Embryonic facial prominence (tissue), 1 donor: ENCODE results near the gene IFITM10.

Experiments used
- DNase-seq: peaks from one replicate; pipeline ENCODE4 v3.0.0-alpha.2; 2016; ENCODE audit errors: extremely low spot score

Gene IFITM10

GRCh38 chr11:1740786-1741530 lies 9.4 kb downstream of the IFITM10 start:
- no peak for DNase-seq

- no peak for DNase-seq
Observed at GRCh38 chr11:1739576-1739975, 10.8 kb downstream of the IFITM10 start.

DNA sequence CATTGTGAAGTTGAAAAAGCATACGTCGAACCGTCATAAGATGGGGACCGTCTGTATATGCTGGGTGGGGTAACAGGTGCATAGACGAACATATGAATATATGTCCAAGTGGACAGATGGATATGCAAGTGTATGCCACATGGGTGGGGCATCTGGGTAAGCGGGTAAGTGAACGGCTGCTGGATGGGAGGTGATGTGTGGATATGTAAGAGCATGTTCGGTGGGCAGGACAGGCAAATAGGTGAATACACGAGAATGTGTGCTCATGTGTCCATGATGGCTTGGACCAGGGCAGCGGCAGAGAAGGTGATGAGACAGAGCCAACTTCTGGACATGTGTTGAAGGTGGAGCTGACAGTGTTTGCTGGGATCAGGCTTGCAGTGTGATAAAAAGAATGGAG lies 12.0 kb downstream of the IFITM10 start:
- no peak for DNase-seq

DNA sequence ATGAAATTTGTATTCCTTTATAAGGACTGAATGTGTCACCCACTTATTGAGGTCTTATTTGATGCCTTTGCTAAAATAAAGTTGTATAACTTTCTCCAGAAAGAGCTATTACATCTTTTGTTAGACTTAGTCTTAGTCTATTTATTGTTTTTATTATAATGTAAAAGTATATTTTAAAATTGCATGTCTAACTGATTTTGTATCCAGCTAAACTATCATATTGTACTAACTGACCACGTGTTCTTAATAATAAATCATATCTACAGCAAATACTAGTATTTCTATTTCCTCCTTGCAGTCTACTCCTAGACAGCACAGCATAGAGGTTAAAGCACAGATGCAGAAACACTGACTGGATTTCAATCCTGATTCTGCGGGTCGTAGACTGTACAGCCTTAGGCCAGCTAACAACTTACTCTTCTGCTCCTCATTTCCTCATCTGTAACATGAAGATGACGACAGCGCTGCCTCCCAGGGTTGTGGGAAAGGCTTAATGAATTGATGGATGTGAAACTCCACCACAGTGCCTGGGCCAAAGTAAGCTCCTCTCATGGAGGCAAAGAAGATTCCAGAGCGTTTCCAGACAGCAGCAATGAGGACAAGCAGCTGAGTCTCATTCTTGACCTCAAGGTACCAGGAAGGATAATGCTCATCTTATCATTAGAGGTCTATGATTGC lies 13.2 kb downstream of the IFITM10 start:
- DNase-seq: no peak

DNA sequence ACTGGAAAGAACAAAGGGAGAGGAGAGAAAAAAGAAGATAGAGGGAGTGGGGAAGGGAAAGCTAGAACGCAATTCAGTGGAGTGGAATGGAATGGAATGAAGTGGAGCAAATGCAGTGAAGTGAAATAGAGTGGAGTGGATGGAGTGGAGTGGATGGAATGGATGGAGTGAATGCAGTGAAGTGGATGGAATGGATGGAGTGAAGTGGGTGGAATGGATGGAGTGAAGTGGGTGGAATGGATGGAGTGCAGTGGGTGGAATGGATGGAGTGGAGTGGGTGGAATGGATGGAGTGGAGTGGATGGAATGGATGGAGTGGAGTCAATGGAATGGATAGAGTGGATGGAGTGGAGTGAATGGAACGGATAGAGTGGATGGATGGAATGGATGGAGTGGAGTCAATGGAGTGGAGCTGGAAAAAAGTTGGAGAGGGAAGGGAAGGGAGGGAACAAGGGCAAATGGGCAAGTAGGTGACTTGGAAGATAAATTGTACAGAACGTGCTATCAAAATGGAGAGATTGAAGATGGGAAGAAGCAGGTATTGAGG lies 13.9 kb downstream of the IFITM10 start:
- DNase-seq: no peak

- DNase-seq: no peak
Observed at GRCh38 chr11:1735271-1735670, 15.1 kb downstream of the IFITM10 start.

- DNase-seq: no peak
Observed at GRCh38 chr11:1734641-1735081, 15.7 kb downstream of the IFITM10 start.

GRCh38 chr11:1733716-1734640 lies 16.4 kb downstream of the IFITM10 start:
- no peak for DNase-seq

DNA sequence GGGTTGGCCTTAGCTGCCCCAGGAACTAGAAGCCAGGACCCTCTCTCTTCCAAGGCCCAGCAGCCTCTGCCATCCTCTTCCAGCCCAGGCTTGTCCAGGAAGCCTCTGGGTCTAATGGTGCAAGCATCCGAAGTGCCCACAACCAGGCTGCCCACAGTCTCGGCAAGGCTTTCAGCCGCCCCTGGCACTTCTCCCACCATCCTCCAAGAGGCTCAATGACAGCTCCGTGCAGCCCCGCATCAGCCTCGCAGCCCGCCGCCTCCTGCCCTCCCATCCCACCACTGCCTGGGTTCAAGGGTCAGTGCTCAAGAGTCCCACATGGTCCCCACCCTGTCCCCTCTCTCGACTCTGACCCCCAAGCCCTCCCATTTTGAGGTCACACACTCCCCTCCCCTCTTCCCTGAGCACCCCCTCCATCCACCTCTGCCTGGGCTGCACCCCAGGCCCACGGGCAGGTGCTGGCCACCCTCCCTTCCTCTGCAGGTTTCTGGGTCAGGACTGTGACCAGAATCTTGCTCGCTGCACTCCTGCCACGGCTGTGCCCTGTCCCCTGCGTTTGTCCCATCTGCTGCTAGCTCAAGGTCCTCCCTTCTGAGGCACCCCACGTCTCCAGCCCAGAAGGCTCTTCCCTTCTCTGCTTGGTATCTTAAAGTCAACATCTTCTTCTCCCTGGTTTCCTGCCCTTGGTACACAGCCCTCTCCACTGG lies 17.2 kb downstream of the IFITM10 start:
- DNase-seq: no peak

- no peak for DNase-seq
Observed at GRCh38 chr11:1732418-1733008, 17.9 kb downstream of the IFITM10 start.

- DNase-seq: no peak
Observed at GRCh38 chr11:1731451-1732059, 18.8 kb downstream of the IFITM10 start.

DNA sequence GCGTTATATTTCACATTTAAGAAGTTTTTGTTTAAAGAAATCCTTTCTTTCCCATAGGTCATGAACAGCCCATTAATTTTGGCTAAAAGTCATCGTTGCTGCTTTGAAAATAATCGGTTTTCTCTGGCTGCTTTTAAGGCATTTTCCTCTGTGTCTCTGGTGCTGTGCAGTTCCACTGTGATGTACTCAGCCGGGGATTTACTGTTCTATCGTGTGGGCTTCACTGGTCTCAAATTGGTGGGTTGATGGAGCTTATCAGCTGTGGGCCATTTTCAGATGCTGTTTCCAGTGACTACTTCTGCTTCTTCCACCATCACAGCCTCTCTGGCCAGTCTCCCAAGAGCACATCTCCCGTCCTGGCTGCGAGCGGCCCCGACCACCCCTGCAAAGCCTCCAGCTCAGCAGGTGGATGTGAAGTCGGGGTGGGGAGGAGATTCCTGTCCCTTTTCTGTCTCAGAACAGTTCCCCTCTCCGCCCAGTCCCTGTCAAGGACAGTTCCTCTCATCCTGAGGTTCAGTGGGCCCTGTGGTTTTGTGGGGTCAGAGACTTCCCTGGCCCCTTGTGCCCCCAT lies 20.3 kb downstream of the IFITM10 start:
- DNase-seq: no peak

DNA sequence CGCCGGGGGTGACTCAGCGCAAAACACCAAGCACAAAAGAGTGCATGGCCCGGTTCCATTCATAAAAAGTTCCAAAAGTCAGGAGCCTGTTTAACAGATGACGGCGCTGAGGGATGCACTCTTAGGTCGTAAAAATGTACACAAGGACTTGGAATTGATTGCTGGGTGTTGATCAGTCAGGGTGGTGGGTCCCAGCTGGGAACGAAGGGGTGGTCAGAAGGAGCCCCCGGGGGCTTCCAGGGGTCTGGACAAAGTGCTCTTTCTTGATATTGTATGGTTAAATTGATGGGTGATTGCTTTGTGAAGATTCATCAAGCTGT lies 20.7 kb downstream of the IFITM10 start:
- no peak for DNase-seq

DNA sequence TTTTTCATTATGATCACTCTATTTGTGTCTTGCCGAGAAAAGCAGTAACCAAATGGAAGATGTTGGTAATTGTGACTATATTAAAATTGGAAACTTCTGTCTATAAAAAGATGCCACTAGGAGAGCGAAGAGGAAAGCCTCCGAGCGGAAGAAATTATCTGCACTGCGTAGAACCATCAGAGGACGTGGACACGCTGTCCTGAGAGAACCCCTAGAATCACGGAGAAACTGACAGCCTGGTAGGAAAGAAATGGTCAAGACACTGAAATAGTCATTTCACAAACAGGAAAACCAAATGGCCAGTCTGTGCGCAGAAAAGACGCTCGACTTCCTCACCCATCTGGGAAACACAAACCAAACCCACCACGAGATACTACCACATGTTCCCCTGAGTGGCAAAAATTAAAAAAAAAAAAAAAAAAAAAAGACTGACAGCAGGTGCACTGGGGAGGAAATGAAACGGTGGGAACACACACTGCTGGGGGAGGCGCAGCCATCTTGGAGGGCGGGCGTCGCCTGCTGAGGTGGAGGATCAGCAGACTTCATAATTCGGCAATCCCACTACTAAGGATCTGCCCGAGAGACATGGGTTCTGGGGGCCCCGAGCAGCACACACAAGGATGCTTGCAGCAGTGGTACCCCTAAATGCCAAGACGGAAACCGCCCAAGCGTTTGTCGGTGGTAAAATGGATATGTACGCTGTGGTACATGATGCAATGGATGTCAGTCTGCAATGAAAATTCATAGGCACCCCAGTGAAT lies 21.3 kb downstream of the IFITM10 start:
- DNase-seq: no peak

DNA sequence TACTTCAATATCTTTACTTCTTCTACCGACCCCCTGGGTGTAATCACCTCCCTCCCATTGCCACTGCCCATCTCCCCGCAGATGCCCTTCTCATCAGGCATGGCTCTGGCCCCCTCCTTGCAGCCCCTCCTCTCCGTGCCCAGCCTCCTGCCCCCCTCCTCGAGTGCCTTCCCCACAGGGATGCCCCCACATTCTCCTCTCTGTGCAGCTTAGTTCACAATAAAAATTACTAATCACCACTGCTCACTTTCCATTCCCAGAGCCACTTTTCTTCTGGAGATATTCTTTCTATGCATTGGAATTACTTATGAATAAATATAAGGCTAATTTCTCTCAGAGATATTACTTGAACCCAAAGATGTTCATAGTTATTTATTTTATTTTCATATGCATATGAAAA lies 22.1 kb downstream of the IFITM10 start:
- no peak for DNase-seq

GRCh38 chr11:1727861-1728260 lies 22.5 kb downstream of the IFITM10 start:
- no peak for DNase-seq

DNA sequence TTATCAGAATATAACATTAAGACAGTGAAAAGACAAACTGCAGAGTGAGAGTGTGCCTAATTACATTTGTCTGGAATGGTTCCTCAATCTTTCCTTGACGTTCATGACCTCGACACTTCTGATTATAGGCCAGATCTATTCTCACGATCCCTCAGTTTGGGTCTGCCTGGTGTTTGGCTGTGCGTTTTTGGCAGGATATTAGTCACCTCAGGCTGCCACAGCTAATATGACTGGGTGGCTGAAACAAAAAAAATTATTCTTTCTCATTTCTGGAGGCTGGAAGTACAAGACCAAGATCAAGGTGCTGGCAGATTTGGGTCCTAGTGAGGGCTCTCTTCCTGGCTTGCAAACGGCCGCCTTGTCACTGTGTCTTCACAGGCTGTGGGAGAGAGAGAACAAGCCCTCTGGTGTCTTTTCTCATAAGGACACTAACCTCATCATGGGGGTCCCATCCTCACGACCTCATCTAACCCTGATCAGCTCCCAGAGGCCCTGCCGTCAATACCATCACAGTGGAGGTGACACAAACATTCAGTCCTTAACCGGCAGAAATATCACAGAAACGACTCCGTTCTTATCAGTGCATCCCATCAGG lies 23.2 kb downstream of the IFITM10 start:
- no peak for DNase-seq

- no peak for DNase-seq
Observed at GRCh38 chr11:1719781-1720180, 30.6 kb downstream of the IFITM10 start.

DNA sequence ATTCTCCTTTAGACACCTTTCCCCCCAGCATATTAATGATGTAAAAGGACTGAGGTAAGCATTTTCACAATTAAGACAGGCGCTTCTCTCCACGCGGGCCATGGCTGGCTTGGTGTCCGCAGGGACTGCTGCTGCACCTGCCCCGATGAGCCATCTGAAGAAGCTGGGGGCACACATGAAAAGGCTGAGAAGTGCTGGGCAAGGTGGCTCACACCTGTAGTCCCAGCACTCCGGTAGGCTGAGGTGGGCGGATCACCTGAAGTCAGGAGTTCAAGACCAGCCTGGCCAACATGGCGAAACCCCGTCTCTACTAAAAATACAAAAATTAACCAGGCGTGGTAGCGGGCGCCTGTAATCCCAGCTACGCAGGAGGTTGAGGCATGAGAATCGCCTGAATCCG lies 32.1 kb downstream of the IFITM10 start:
- DNase-seq: no peak
